Uterus (tissue), 4 donors: ENCODE measurements around the gene TRAF1. TPM values are rescaled to one million over a fixed set of nuclear protein-coding genes. Genes with fewer than 3 reads are reported as not detected.
A peak's percentile ranks its signal among the peaks of the same experiment; 100 is the strongest.

Experiments used
- DNase-seq, 2 donors: peaks; one replicate each; pipeline ENCODE4 v3.0.0-alpha.2; 2019 to 2020
- H3K27ac ChIP-seq, 2 donors: fragments of 200-600 bp; sonication (generic); 1 replicate in 1 of 2; 2 replicates in 1 of 2; pipeline ENCODE4 v1.5.1; 2016 to 2018
- H3K27me3 ChIP-seq, 2 donors: fragments of 200-600 bp; sonication (generic); one replicate each; pipeline ENCODE4 v1.5.1; 2018 to 2019; ENCODE audit warnings: control low read depth in 1 of 2
- H3K36me3 ChIP-seq, 2 donors: fragments of 200-600 bp; sonication (generic); one replicate each; pipeline ENCODE4 v1.5.1; 2019; ENCODE audit warnings: control low read depth in 1 of 2
- H3K4me1 ChIP-seq, 2 donors: fragments of 200-600 bp; sonication (generic); one replicate each; pipeline ENCODE4 v1.5.1; 2018 to 2019; ENCODE audit warnings: control low read depth in 1 of 2
- H3K4me3 ChIP-seq, 2 donors: fragments of 200-600 bp; sonication (generic); 1 replicate in 1 of 2; 2 replicates in 1 of 2; pipeline ENCODE4 v1.5.1; 2018 to 2019; ENCODE audit warnings: mild to moderate bottlenecking in 1 of 2
- H3K9me3 ChIP-seq, 2 donors: fragments of 200-600 bp; sonication (generic); one replicate each; pipeline ENCODE4 v1.5.1; 2019; ENCODE audit warnings: control low read depth in 1 of 2
- CTCF ChIP-seq, 4 experiments: fragments of 200-600 bp in 2 of 4; fragments of 450-650 bp in 2 of 4; sonication (generic) in 2 of 4; IDR thresholded peaks; one replicate each; pipeline ENCODE4 v1.5.1; 2016 to 2019; ENCODE audit warnings: antibody characterized with exemption in 4 of 4, mild to moderate bottlenecking in 2 of 4, moderate library complexity in 1 of 4
- POLR2A ChIP-seq, 2 donors: fragments of 450-650 bp; IDR thresholded peaks; one replicate each; pipeline ENCODE4 v1.6.1; 2016; ENCODE audit warnings: antibody characterized with exemption in 2 of 2, mild to moderate bottlenecking in 1 of 2, moderate library complexity in 1 of 2
- intact Hi-C: fragments of 100-400 bp; cut with DNase I; formaldehyde crosslinking; loops from one replicate; pipeline ENCODE4 v1.15.1; 2023; ENCODE audit warnings: low total_unique reads
- total RNA-seq, 4 donors: library from RNA; depleted of rRNA in 3 of 4; stranded (reverse); fragments of >200 nt in 3 of 4; gene quantifications; one replicate each; pipeline versions ENCODE4 v1.1.0 to v1.2.4, GENCODE V29; 2014 to 2023
- donor health status: DM: yes; HTN: yes; CAD: no.

Gene TRAF1
- total RNA-seq, 4 donors from 2014 or later: 0.51 to 8.7 (median 2.6) TPM

- H3K27me3 ChIP-seq: no peaks in the 10 kb centered on the region
- H3K36me3 ChIP-seq: no peaks in the 10 kb centered on the region
- H3K9me3 ChIP-seq: no peaks in the 10 kb centered on the region
- H3K4me1 ChIP-seq: peaks cover 0 to 6% of the 10 kb centered on the region in 2 donors
- no peak overlapping the region for H3K4me3 ChIP-seq
- no peak for TF ChIP-seq POLR2A (IDR thresholded peaks at IDR 0.05)
- TF ChIP-seq CTCF (IDR thresholded peaks at IDR 0.05): no peak
- no peak overlapping the region for H3K27ac ChIP-seq
- intact Hi-C loops: no loop called here
- no peak for DNase-seq
These were observed 18.4 kb upstream of the TRAF1 start for GRCh38 chr9:120944948-120945347.

DNA sequence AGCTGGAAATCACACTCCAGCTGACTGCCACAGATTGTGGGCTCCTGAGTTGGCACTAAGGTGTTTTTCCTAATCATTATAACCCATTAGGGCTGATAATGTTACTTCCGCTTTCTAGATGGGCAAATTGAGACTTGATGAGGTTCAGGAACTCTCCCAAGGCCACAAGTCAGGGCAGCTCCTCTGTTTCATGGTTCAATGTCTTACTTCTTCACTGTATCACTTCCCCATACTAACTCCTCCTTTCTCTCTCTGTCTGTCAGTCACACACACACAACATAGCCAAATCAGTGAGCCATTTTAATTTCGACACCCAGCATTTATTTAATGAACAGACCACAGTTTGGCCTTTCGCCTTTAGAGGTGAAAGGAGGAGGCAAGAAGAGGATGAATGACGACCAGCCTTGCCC lies 17.8 kb upstream of the TRAF1 start:
- intact Hi-C loops: no loop called here
- Histone ChIP-seq H3K4me1 (peaks cover 0 to 6% of the 10 kb centered on the region in 2 donors), H3K27me3 (no peaks in the 10 kb centered on the region), H3K9me3 (no peaks in the 10 kb centered on the region), H3K36me3 (no peaks in the 10 kb centered on the region), H3K4me3 (no peak overlapping the region), H3K27ac (no peak overlapping the region)
- no peak for DNase-seq
- TF ChIP-seq CTCF (IDR thresholded peaks at IDR 0.05): no peak
- TF ChIP-seq POLR2A (IDR thresholded peaks at IDR 0.05): no peak

DNA sequence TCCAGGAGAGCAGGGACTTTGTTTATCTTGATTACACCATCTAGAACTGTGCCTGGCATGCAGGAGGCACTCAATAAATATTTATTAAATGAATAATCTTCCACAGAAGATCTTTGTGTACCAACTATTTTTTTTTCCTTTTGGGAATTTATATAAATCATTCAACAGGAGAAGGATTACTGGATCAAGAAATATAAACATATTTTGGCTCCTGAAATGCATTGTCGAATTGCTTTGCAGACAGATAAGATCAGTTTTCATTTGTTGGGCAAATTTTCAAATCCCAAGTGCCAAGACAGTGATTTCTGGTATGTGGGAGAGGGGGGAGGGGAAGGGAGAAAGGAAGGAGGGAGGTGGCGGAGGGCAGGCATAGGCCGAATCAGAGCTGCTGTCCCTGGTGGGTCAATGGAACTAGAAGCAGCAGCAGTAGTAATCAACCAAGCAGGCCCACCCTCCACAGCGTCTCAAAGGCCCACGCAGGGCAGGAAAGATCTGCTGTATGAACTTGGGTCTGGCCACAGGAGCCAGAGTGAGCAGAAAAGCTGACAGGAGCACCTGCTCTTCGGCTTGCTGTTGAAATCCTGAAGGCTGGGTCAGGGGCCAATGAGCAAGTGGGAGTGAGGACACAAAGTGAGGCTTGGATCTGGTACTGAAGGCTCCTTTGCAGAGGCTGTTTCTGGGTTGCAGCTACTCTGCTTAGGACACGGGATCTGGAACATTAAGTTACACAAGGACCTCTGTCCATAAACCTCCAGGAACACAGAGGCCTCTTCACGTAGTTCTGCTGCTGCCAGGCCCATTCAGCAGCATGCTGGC lies 15.8 kb upstream of the TRAF1 start:
- intact Hi-C loops: no loop called here
- Histone ChIP-seq H3K9me3 (no peaks in the 10 kb centered on the region), H3K4me3 (no peak overlapping the region), H3K27ac (peak overlapping the region; percentile 52 to 58), H3K36me3 (no peaks in the 10 kb centered on the region), H3K4me1 (peaks cover 0 to 9% of the 10 kb centered on the region in 2 donors), H3K27me3 (no peaks in the 10 kb centered on the region)
- DNase-seq: peak in 1 of 2 donors; percentile 69
- TF ChIP-seq POLR2A (IDR thresholded peaks at IDR 0.05): no peak
- no peak for TF ChIP-seq CTCF (IDR thresholded peaks at IDR 0.05)

DNA sequence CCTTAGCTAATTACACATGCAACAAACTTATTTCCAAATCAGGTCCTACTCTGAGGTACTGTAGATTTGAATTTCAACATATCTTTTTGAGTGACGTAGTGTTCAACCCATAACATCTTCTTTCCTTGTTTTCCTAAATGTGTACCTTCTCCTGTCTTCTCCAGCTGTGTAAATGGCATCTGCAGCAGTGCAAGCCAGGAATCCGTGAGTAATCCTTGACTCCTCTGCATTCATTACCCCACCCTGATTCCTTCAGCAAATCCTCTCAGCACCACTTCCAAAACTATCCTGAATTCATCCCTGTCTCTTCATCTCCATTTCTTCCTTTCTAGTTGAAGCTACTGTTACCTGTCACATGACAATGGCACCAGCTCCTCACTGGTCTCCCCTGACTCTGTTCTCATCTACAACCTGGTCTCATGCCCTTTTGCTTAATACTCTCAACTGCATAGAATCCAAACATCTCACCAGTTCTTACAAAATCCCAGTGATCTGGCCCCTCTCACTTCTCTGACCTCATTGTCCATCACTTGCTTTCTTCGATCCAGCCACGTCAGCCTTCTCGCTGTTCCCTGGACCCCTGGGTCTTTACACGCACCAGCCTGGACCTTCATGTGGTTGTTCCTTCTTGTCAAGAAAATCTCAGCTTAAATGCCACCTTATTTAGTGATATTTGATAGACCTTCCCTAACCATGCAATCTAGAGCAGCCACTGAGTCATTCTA lies 14.6 kb upstream of the TRAF1 start:
- H3K9me3 ChIP-seq: no peaks in the 10 kb centered on the region
- no peak for DNase-seq
- H3K4me3 ChIP-seq: no peak overlapping the region
- intact Hi-C loops: no loop called here
- peaks cover under 1 to 13% of the 10 kb centered on the region in 2 donors for H3K4me1 ChIP-seq
- TF ChIP-seq CTCF (IDR thresholded peaks at IDR 0.05) (no peak), POLR2A (IDR thresholded peaks at IDR 0.05) (no peak)
- no peaks in the 10 kb centered on the region for H3K27me3 ChIP-seq
- no peaks in the 10 kb centered on the region for H3K36me3 ChIP-seq
- H3K27ac ChIP-seq: peak overlapping the region; percentile 20 to 58

DNA sequence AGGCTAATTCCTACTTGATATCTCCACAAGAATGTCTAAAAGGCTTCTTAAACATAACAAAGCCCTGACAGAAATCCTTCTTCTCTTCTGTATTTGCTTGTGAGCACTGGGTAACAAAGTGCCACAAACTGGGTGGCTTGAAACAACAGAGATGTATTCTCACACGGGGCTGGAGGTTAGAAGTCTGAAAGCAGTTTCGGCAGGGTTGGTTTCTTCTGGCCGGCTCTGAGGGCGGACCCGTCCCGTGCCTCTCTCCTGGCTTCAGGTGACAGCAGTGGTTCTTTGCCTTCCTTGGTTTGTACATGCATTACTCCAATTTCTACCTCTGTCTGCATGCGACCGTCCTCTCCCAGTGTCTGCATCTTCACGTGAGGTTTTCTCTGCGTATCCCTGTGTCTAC lies 14.0 kb upstream of the TRAF1 start:
- H3K9me3 ChIP-seq: no peaks in the 10 kb centered on the region
- H3K27me3 ChIP-seq: no peaks in the 10 kb centered on the region
- TF ChIP-seq POLR2A (IDR thresholded peaks at IDR 0.05): no peak
- no peak for TF ChIP-seq CTCF (IDR thresholded peaks at IDR 0.05)
- peaks cover 7 to 18% of the 10 kb centered on the region in 2 donors for H3K4me1 ChIP-seq
- no peak overlapping the region for H3K4me3 ChIP-seq
- no peak for DNase-seq
- H3K27ac ChIP-seq: no peak overlapping the region
- H3K36me3 ChIP-seq: no peaks in the 10 kb centered on the region
- intact Hi-C loops: no loop called here
